HG03521 (cell line): Measurements from ENCODE around the gene RNF144A.

Experiments used
- ATAC-seq: cut with Tn5 transposase; IDR thresholded peaks from one replicate; pipeline ENCODE4 v1.9.1; 2021; ENCODE audit warnings: mild to moderate bottlenecking, moderate library complexity; ENCODE audit not compliant: unreplicated experiment

Gene RNF144A

DNA sequence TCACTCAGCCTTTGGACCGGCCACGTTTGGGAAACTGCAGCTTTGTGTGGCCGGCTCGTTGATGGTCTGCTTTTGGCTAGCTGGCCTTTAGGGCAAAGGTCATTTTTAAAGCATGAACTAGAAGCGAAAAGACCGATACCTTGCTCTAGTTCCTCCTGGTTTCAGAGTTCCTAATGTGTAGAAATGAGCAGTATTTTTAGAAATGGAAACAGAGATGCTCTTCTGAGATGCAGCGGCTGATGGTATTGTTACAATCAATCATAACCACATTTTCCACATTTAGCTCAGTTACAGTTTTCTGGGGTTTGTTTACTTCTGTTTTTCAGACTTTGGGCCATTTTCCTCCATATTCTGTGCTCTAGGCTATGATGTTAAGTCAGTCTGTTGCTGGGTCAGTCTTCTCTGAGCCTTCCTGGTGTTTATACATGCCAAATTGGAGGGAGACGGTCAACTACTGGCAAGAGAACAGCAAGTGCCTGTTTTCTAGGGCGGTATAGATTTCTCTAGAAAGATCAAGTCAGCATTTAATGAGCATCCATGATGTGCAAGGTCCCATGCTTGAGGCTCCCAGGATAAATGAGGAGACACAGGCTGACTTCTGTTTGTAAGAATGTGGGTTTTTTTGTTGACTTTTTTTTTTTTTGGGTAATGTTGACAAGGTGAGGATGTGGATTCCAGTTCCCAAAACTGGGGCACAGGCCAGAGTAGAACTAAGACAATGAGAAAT, 28.0 kb downstream of the RNF144A start:
- peak; percentile 78 for ATAC-seq

GRCh38 chr2:6945821-6946220, 28.6 kb downstream of the RNF144A start:
- ATAC-seq, result no peak

- ATAC-seq, result no peak
These were observed 29.5 kb downstream of the RNF144A start for GRCh38 chr2:6946722-6947121.

GRCh38 chr2:6947929-6948676, 30.9 kb downstream of the RNF144A start:
- no peak for ATAC-seq

DNA sequence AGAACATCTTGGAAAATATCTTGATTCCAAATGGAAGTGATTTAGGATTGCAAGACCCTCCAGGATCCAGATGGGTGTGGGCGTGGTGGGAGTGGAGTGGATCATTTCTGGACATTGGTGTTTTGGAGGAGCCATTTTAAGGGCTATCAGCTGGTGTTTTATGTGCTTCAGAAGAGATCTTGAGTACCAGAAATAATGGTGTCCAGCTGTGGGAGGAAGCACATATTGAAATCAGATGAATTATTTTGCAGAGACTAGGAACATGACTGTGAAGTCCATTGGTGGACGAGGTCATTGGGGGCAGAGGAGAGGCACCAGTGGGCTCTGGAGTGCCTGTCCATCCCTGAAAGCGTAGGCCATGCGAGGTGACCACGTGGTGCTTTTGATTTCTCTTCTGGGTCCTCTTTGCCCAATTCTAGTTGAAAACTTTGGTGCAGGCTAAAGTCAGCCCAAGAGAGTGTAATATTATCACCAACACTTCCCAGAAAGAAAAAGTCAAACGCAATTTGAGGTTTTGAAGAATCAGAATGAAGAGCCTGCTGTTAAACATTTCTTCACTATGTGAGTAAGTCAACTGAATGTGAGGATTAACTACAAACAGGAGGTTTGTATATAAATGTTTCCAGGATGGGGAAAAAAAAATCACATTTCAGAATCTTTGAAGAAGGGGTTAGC, 31.6 kb downstream of the RNF144A start:
- no peak for ATAC-seq

DNA sequence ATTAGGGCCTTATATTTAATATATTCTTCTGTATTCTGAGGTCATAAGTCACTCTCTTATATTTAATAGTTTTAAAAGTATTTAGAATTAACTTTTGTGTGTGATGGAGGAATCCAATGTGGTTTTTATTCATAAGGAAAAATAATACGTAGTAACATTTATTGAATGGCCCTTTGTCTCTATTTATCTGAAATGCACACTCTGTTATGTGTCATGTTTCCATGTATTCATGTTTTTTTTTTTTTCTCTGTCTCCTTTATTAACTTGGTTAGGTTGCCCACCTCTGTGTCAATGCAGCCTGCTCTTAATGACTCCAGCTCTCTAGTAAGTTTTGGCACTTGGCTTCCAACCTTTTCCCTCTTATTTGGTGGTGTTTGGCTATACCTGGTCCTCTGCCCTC, 33.8 kb downstream of the RNF144A start:
- ATAC-seq, result no peak

DNA sequence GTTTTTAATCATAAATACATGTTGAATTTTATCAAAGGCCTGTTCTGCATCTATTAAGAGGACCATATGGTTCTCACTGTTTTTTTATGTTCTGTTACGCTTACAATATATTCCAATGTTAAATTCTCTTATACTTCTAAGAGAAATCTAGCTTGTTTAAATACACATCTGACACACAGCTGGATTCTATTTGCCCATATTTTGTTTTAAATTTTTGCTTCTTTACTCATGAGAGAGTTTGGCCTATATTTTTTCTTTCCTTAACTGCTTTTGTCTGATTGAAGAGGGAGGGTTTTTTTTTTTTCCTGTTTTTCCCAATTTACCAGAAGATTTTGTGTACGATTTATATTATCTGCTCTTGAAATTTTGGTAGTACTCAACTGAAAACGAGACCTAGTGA, 34.9 kb downstream of the RNF144A start:
- ATAC-seq, result no peak

GRCh38 chr2:6954586-6954985, 37.4 kb downstream of the RNF144A start:
- no peak for ATAC-seq

- no peak for ATAC-seq
These were observed 38.4 kb downstream of the RNF144A start for GRCh38 chr2:6955511-6956136.

DNA sequence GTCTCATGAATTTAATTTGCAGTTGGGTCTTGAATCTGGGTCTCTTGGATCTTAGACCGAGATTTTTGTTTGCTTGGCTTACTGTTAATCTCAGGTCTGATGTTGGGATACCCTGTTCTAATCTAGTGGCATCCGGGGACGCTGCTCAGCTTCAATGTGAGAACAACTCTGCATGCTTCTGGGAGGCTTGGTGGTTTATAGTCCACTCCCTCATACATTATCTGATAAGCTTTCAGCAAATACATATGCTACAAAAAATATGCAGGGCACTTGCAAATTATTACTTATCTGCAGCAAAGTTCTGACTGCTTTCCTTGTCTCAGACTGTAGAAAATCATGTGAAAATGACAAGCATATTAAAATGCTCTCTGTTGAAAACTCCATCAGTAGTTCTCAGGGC, 39.4 kb downstream of the RNF144A start:
- no peak for ATAC-seq

GRCh38 chr2:6957031-6957714, 40.0 kb downstream of the RNF144A start:
- ATAC-seq, result no peak

GRCh38 chr2:6957910-6958615, 40.9 kb downstream of the RNF144A start:
- ATAC-seq, result no peak

DNA sequence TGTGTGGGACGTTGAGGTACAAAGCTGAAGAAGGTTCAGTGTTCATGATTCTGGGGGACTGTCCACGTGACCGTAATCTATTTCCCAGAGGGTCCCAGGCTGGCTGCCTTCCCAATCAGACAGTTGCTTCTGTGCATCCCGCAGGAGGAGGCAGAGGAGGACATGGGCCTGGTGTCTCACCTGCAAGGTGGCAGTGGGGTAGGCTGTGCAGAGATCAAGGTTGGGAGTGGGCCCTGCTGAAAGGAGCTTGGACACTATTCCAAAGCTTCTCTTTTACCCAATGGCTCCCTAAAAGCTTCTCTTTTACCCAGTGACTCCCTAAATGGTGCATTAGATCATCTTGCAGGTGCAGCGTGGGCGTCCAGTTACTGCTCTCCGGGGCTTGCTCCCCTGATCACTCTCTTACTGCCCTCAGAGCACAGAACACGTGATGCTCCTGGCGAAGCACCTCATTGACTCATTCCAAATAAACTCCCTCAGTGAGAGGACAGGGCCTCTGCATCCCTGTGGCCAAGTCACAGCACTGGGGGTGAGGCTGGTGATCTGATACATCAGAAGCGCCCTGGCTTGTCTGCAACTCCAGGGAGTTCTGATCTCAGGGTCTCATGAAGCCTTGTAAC, 41.5 kb downstream of the RNF144A start:
- no peak for ATAC-seq

DNA sequence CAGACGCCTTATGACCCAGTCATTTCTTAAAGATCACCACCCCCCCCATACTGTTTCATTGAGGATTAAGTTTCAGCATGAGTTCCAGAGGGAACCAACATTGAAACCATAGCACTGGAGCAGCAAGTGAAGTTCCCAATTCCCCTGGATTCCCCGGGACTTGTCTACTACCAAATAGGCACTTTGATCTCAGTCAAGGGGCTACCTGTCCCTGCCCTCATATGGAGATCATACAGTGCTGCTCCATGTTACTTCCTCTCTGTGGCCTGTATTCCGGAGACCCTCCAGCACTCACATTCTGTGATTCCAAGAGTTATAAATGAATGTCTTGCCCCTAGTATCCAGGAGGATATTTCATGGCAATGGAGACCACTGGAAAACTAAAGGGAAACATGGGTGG, 42.5 kb downstream of the RNF144A start:
- ATAC-seq, result no peak

GRCh38 chr2:6960659-6961058, 43.4 kb downstream of the RNF144A start:
- ATAC-seq, result no peak

DNA sequence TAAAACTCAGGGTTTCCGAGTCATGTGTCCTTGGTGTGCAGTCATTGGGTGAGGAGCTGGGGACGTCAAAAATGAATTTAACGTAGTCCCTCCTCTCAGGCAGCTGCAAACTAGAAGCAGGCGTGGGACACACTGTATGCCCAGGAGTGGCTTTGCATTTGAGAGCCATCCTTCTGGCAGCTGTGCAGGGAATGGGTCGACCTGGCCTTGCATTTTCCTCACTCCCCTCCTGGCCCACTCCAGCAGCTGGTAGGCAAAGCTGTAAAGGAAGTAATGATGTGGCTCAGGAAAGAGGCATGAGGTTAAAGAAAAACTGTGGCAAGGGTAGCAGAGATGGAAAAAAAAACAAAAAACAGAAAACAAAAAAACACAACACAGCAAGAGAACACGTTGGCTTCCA, 46.5 kb downstream of the RNF144A start:
- ATAC-seq, result no peak

DNA sequence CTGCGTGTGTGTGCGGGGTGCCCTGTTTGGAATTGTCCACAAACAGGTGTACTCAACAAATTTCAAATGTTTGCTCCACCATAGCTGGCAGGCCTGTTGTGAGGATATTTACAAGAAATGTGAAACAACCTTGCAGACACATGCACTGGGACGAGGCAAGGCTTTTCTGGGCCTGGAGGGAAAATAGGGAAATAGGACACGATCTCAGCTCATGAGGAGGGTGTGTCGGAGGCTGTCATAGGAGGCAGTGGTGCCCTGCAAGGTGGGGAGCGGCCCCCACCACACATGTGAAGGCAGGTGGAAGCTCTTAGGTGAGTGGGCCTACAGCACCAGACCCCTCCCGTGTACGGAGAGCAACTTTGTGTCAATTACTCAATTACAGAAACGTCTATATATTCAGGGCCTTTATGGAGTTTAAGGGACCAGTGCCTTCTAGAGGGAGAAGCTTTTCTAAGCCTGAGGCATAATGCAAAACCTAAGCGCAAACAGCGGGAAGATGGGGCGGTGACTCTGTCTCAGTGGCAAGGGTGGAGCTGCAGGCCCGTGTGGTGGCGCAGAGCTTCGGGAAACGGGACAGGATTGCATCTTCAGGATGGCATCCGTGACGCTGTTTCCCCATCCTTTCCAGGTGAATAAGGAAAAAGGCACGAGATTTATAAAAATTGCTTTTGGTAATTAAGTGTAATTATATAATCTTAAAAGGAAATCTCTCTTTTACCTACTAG, 48.0 kb downstream of the RNF144A start:
- ATAC-seq, result no peak

DNA sequence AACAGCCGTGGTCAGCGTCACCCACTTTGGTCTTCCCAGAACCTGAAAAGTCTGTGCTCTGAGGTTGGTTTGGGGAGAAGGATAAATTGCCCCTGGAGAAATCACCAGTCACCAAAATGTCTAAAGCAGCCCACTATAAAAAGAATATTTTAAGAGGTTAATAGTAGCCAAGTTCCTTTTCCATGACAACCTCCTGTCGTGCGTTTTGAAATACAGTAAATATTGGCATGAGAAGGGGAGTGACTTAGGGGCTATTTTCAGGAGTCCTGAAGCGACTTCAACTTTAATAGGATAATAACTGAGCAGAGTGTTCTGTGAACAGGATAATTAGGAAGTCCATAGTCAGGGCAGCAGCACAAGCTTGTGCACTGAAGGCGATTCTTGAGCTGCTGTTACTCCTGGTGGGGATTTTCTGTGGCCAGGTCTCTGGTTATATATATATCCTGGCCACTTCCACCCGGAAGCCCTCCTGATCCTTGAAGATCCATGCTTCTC, 49.3 kb downstream of the RNF144A start:
- ATAC-seq, result no peak

- no peak for ATAC-seq
These were observed 50.1 kb downstream of the RNF144A start for GRCh38 chr2:6967301-6967700.
